GM23338 (cell line): Measurements from ENCODE around the gene TMEM269.

Experiments
- CTCF ChIP-seq, 2 experiments: fragments of 200-600 bp in 1 of 2; sonication (generic) in 1 of 2; conservative IDR thresholded peaks; 2 replicates each; pipeline versions ENCODE4 v1.5.1 to v1.6.1; 2016 to 2017; ENCODE audit warnings: antibody characterized with exemption in 2 of 2, low read depth in 2 of 2, mild to moderate bottlenecking in 2 of 2, moderate library complexity in 1 of 2
- EZH2 ChIP-seq: fragments of 200-600 bp; sonication (generic); IDR thresholded peaks from one replicate; pipeline ENCODE4 v1.8.0; 2017; ENCODE audit warnings: antibody characterized with exemption, mild to moderate bottlenecking, low read depth; ENCODE audit not compliant: unreplicated experiment
- EZH2phosphoT487 ChIP-seq: fragments of 200-600 bp; sonication (generic); IDR thresholded peaks from one replicate; pipeline ENCODE4 v1.8.1; 2018; ENCODE audit warnings: antibody characterized with exemption; ENCODE audit not compliant: unreplicated experiment
- POLR2AphosphoS5 ChIP-seq: IDR thresholded peaks from 2 replicates; pipeline ENCODE4 v1.6.1; 2016; ENCODE audit warnings: antibody characterized with exemption, low read depth
- REST ChIP-seq: IDR thresholded peaks from one replicate; pipeline ENCODE4 v1.6.1; 2018; ENCODE audit warnings: antibody characterized with exemption; ENCODE audit not compliant: unreplicated experiment

- TF ChIP-seq EZH2 (no peak), CTCF (conservative IDR thresholded peaks at IDR 0.05; ENCODE audit: low read depth in 2 of 2) (no peak), REST (no peak), EZH2phosphoT487 (no peak), POLR2AphosphoS5 (no peak)
Measured at GRCh38 chr1:42752284-42752683, 32.5 kb upstream of the TMEM269 start.
